H1 (cell line): Measurements from ENCODE around the gene LTA4H. TPM values are rescaled to one million over a fixed set of nuclear protein-coding genes. Genes with fewer than 3 reads are reported as not detected.

Experiments used
- CTCF ChIA-PET: fragments of 300-600 bp; sonication (Branson Sonifier 250); formaldehyde crosslinking; loops from one replicate; lab custom pipeline; 2021; ENCODE audit not compliant: partially characterized antibody; lab: Charles Lee
- POLR2A ChIA-PET: fragments of 300-600 bp; sonication (Branson Sonifier 250); formaldehyde crosslinking; loops from one replicate; lab custom pipeline; 2021; ENCODE audit warnings: inconsistent platforms; ENCODE audit not compliant: partially characterized antibody; lab: Charles Lee
- DNase-seq, 2 experiments: peaks; one replicate each; pipeline versions ENCODE4 v3.0.0 to v3.0.0-alpha.2; 2010 to 2022; ENCODE audit warnings: low spot score in 2 of 2, low read depth in 1 of 2, mixed read lengths in 1 of 2
- FAIRE-seq: peaks from 2 replicates; lab custom pipeline; 2011; peaks lifted over from hg19 to GRCh38; lab: Jason Lieb, UNC
- H2AFZ ChIP-seq: 2 replicates; pipeline ENCODE4 v1.8.1; 2012; ENCODE audit warnings: low read length, inconsistent platforms
- H2AK5ac ChIP-seq: 2 replicates; pipeline ENCODE4 v1.6.1; 2013; ENCODE audit warnings: low read depth, low read length
- H2BK120ac ChIP-seq: replicated peaks from 2 replicates; pipeline ENCODE3; 2013; ENCODE audit warnings: low read depth, low read length, inconsistent platforms
- H2BK12ac ChIP-seq: 2 replicates; pipeline ENCODE4 v1.6.1; 2013; ENCODE audit warnings: low read depth, low read length
- H2BK15ac ChIP-seq: 2 replicates; pipeline ENCODE4 v1.6.1; 2013; ENCODE audit warnings: low read length
- H2BK20ac ChIP-seq: 2 replicates; pipeline ENCODE4 v1.6.1; 2013; ENCODE audit warnings: low read length
- H2BK5ac ChIP-seq: 2 replicates; pipeline ENCODE4 v1.6.1; 2013; ENCODE audit warnings: low read depth, low read length
- H3K14ac ChIP-seq: 2 replicates; pipeline ENCODE4 v1.6.1; 2013; ENCODE audit warnings: inconsistent platforms; ENCODE audit not compliant: insufficient read length
- H3K18ac ChIP-seq: 2 replicates; pipeline ENCODE4 v1.6.1; 2013; ENCODE audit warnings: low read length; ENCODE audit errors: extremely low read depth
- H3K23ac ChIP-seq: 2 replicates; pipeline ENCODE4 v1.6.1; 2013; ENCODE audit warnings: inconsistent platforms; ENCODE audit not compliant: insufficient read length
- H3K23me2 ChIP-seq: 2 replicates; pipeline ENCODE4 v1.6.1; 2013; ENCODE audit warnings: low read depth, low read length
- H3K27ac ChIP-seq: 2 replicates; pipeline ENCODE4 v1.6.1; 2011; ENCODE audit warnings: low read depth, low read length, inconsistent platforms
- H3K27me3 ChIP-seq, 4 experiments: replicated peaks in 1 of 4; 1 replicate in 1 of 4; 2 replicates in 3 of 4; pipeline versions ENCODE4 v1.6.1 to v1.8.1; 2011 to 2013; ENCODE audit warnings: low read length in 3 of 4, mild to moderate bottlenecking in 3 of 4, inconsistent platforms in 2 of 4, mixed read lengths in 2 of 4, moderate library complexity in 1 of 4; ENCODE audit not compliant: control insufficient read depth in 3 of 4, insufficient read depth in 3 of 4; ENCODE audit errors: extremely low read depth in 1 of 4
- H3K36me3 ChIP-seq, 4 experiments: 2 replicates each; pipeline versions ENCODE4 v1.6.1 to v1.8.1; 2011 to 2013; ENCODE audit warnings: mild to moderate bottlenecking in 4 of 4, low read length in 3 of 4, moderate library complexity in 2 of 4, control low read depth in 1 of 4, inconsistent platforms in 1 of 4; ENCODE audit not compliant: insufficient read depth in 4 of 4, control insufficient read depth in 2 of 4
- H3K4ac ChIP-seq: replicated peaks from 2 replicates; pipeline ENCODE3; 2013; ENCODE audit warnings: low read length, low read depth, mixed read lengths, inconsistent platforms; ENCODE audit not compliant: insufficient read length
- H3K4me1 ChIP-seq, 4 experiments: replicated peaks in 1 of 4; 1 replicate in 1 of 4; 2 replicates in 3 of 4; pipeline versions ENCODE4 v1.6.1 to v1.8.1; 2011 to 2013; ENCODE audit warnings: low read length in 3 of 4, inconsistent platforms in 2 of 4, mixed read lengths in 1 of 4; ENCODE audit not compliant: insufficient read depth in 4 of 4, control insufficient read depth in 3 of 4
- H3K4me2 ChIP-seq, 2 experiments: 2 replicates each; pipeline versions ENCODE4 v1.6.1 to v1.8.1; 2011 to 2013; ENCODE audit warnings: low read depth in 2 of 2, low read length in 2 of 2, control low read depth in 1 of 2, inconsistent platforms in 1 of 2, mild to moderate bottlenecking in 1 of 2; ENCODE audit not compliant: insufficient read depth in 1 of 2
- H3K4me3 ChIP-seq, 4 experiments: fragments of 200-600, 300-600 bp in 1 of 4; sonication (generic), shearing (Covaris generic), sonication (Bioruptor Twin) in 1 of 4; 2 replicates each; pipeline versions ENCODE4 v1.5.1 to v1.8.1; 2011 to 2016; ENCODE audit warnings: low read length in 4 of 4, low read depth in 3 of 4, control low read depth in 2 of 4, inconsistent platforms in 2 of 4, mild to moderate bottlenecking in 2 of 4, mixed read lengths in 1 of 4, moderate library complexity in 1 of 4; ENCODE audit not compliant: insufficient read depth in 2 of 4; ENCODE audit errors: extremely low read depth in 1 of 4
- H3K56ac ChIP-seq: replicated peaks from 2 replicates; pipeline ENCODE3; 2013; ENCODE audit warnings: low read depth, mild to moderate bottlenecking, mixed read lengths, low read length, inconsistent platforms; ENCODE audit not compliant: insufficient read length
- H3K79me1 ChIP-seq: 2 replicates; pipeline ENCODE4 v1.6.1; 2013; ENCODE audit warnings: low read depth, low read length, control low read depth
- H3K79me2 ChIP-seq, 2 experiments: 2 replicates each; pipeline versions ENCODE4 v1.6.1 to v1.8.1; 2012 to 2013; ENCODE audit warnings: low read length in 2 of 2, mild to moderate bottlenecking in 2 of 2, inconsistent platforms in 1 of 2; ENCODE audit not compliant: insufficient read depth in 2 of 2, control insufficient read depth in 1 of 2
- H3K9ac ChIP-seq, 4 experiments: replicated peaks in 1 of 4; 1 replicate in 1 of 4; 2 replicates in 3 of 4; pipeline versions ENCODE4 v1.6.1 to v1.8.1; 2011 to 2013; ENCODE audit warnings: low read depth in 3 of 4, low read length in 3 of 4, control low read depth in 2 of 4, mild to moderate bottlenecking in 2 of 4, moderate library complexity in 2 of 4, inconsistent platforms in 1 of 4; ENCODE audit errors: extremely low read depth in 1 of 4
- H3K9me3 ChIP-seq, 2 experiments: 2 replicates each; pipeline versions ENCODE4 v1.6.1 to v1.8.1; 2012 to 2013; ENCODE audit warnings: mild to moderate bottlenecking in 2 of 2, moderate library complexity in 2 of 2, control low read depth in 1 of 2, inconsistent platforms in 1 of 2, low read depth in 1 of 2, low read length in 1 of 2, mixed read lengths in 1 of 2; ENCODE audit not compliant: insufficient read depth in 2 of 2
- H4K20me1 ChIP-seq, 2 experiments: replicated peaks in 1 of 2; 2 replicates each; pipeline versions ENCODE3 to v1.8.1; 2011 to 2013; ENCODE audit warnings: inconsistent platforms in 2 of 2, low read length in 2 of 2, mild to moderate bottlenecking in 1 of 2; ENCODE audit not compliant: insufficient read depth in 2 of 2, control insufficient read depth in 1 of 2
- H4K5ac ChIP-seq: 2 replicates; pipeline ENCODE4 v1.6.1; 2013; ENCODE audit warnings: low read length, low read depth, mixed read lengths, inconsistent platforms; ENCODE audit not compliant: insufficient read length
- H4K8ac ChIP-seq: 2 replicates; pipeline ENCODE4 v1.8.0; 2013; ENCODE audit warnings: mild to moderate bottlenecking, moderate library complexity, low read length, inconsistent platforms; ENCODE audit not compliant: insufficient read depth; ENCODE audit errors: extremely low read depth
- H4K91ac ChIP-seq: replicated peaks from 2 replicates; pipeline ENCODE3; 2013; ENCODE audit warnings: low read length, mixed read lengths, inconsistent platforms; ENCODE audit not compliant: insufficient read length
- ASH2L ChIP-seq: fragments of 200-600, 300-600 bp; sonication (generic); IDR thresholded peaks from one replicate; pipeline ENCODE4 v1.7.1; 2017; ENCODE audit warnings: low read length
- CREB1 ChIP-seq: IDR thresholded peaks from 2 replicates; pipeline ENCODE4 v1.6.1; 2012; ENCODE audit warnings: inconsistent platforms
- CTBP2 ChIP-seq: IDR thresholded peaks from 2 replicates; pipeline ENCODE4 v1.7.0; 2011; ENCODE audit warnings: borderline replicate concordance, mild to moderate bottlenecking, moderate library complexity, mixed read lengths, low read length; ENCODE audit not compliant: insufficient read depth, insufficient read length
- E2F6 ChIP-seq: IDR thresholded peaks from 2 replicates; pipeline ENCODE4 v1.6.1; 2012; ENCODE audit warnings: inconsistent platforms
- EP300 ChIP-seq, 2 experiments: IDR thresholded peaks; 1 replicate in 1 of 2; 2 replicates in 1 of 2; pipeline ENCODE4 v1.6.1; 2011 to 2012; ENCODE audit warnings: low read depth in 2 of 2, low read length in 2 of 2, mild to moderate bottlenecking in 2 of 2, borderline replicate concordance in 1 of 2, inconsistent platforms in 1 of 2, moderate library complexity in 1 of 2
- EZH2 ChIP-seq: fragments of 200-600 bp; sonication (generic); IDR thresholded peaks from 2 replicates; pipeline ENCODE4 v1.7.1; 2012; ENCODE audit warnings: low read depth, mild to moderate bottlenecking, moderate library complexity, low read length, inconsistent platforms; ENCODE audit not compliant: severe bottlenecking
- MAX ChIP-seq: IDR thresholded peaks from 2 replicates; pipeline ENCODE4 v1.6.1; 2012; ENCODE audit warnings: inconsistent platforms
- POLR2A ChIP-seq, 2 experiments: IDR thresholded peaks; 1 replicate in 1 of 2; 2 replicates in 1 of 2; pipeline ENCODE4 v1.6.1; 2011; ENCODE audit warnings: low read depth in 2 of 2, low read length in 2 of 2, mild to moderate bottlenecking in 2 of 2; ENCODE audit errors: control extremely low read depth in 1 of 2
- POU5F1 ChIP-seq: IDR thresholded peaks from 2 replicates; pipeline ENCODE4 v1.6.1; 2011; ENCODE audit warnings: low read depth, mild to moderate bottlenecking, low read length, moderate library complexity
- RXRA ChIP-seq: IDR thresholded peaks from 2 replicates; pipeline ENCODE4 v1.6.1; 2011; ENCODE audit warnings: low read depth, mild to moderate bottlenecking, low read length, moderate library complexity; ENCODE audit not compliant: insufficient read depth
- SP1 ChIP-seq: IDR thresholded peaks from 2 replicates; pipeline ENCODE4 v1.6.1; 2011; ENCODE audit warnings: low read depth, low read length
- ZNF274 ChIP-seq: IDR thresholded peaks from 2 replicates; pipeline ENCODE4 v1.7.0; 2012; ENCODE audit warnings: low read length, borderline replicate concordance; ENCODE audit errors: extremely low read depth
- WGBS, 2 experiments: shearing (Covaris generic) in 1 of 2; methylation state at CpG; one replicate each; pipeline versions ENCODE4 v1.1.6 to v1.1.7; 2013 to 2015; ENCODE audit warnings: low lambda C conversion rate in 2 of 2, mixed read lengths in 2 of 2, inconsistent platforms in 1 of 2, low coverage in 1 of 2, missing lambda C conversion rate in 1 of 2; ENCODE audit not compliant: insufficient replicate concordance in 2 of 2, insufficient coverage in 1 of 2, insufficient read length in 1 of 2; ENCODE audit errors: extremely low coverage in 1 of 2, missing lambda C conversion rate in 1 of 2; 5-methylcytosine and 5-hydroxymethylcytosine counted together
- polyA plus RNA-seq, 7 experiments: library from polyadenylated mRNA; depleted of rRNA in 3 of 7; stranded (reverse) in 5 of 7; unstranded in 2 of 7; fragments of >200 nt in 5 of 7; fragments of 200-250 nt in 2 of 7; gene quantifications; 1 replicate in 5 of 7; 2 replicates in 1 of 7; 4 replicates in 1 of 7; pipeline versions ENCODE4 v1.2.1 to v1.2.3, GENCODE V29; 2011 to 2013; ENCODE audit warnings: missing spikeins in 2 of 7, mixed read lengths in 2 of 7
- total RNA-seq: library from RNA; stranded (reverse); fragmentation: NEBNext Ultra II Directional; extraction: Animal tissue kit (Norgen Biotek cat#: 25700); gene quantifications from 2 replicates; pipeline ENCODE4 v1.2.1, GENCODE V29; 2021

LTA4H gene
- total and polyA plus RNA-seq, 2 of the 8 experiments (the other 6 are each of a cell fraction or from before 2014, with no cell fraction given) = 106 to 167 TPM

GRCh38 chr12:96046543-96047228, 11.3 kb upstream of the LTA4H start:
- no peak overlapping the region for H3K27ac ChIP-seq
- ChIA-PET POLR2A (no interaction called here), CTCF (interaction anchor here (0.6 to 0.9 kb wide), 2 partner anchors 171 to 441 kb away, joined by 3 to 4 read pairs; no protein-coding TSS in a partner anchor)
- H3K23me2 ChIP-seq = no peaks in the 10 kb centered on the region
- H3K9ac ChIP-seq = no peak overlapping the region
- no peak overlapping the region for H2BK20ac ChIP-seq
- H3K23ac ChIP-seq = no peak overlapping the region
- H3K9me3 ChIP-seq = no peaks in the 10 kb centered on the region
- no peak overlapping the region for H4K5ac ChIP-seq
- H2AFZ ChIP-seq = no peak overlapping the region
- H3K18ac ChIP-seq = no peak overlapping the region
- H3K56ac ChIP-seq = no peak overlapping the region
- H3K4ac ChIP-seq = no peak overlapping the region
- DNase-seq (no peak), FAIRE-seq (no peak)
- no peak overlapping the region for H2AK5ac ChIP-seq
- no peak overlapping the region for H3K14ac ChIP-seq
- TF ChIP-seq CREB1 = no peak
- no peak for TF ChIP-seq RXRA
- TF ChIP-seq ZNF274 = no peak
- TF ChIP-seq SP1 = no peak
- no peak for TF ChIP-seq POLR2A (IDR thresholded peaks at IDR 0.05; ENCODE audit: control extremely low read depth in 1 of 2, low read depth in 2 of 2, low read length in 2 of 2)
- no peak for TF ChIP-seq MAX
- TF ChIP-seq CTBP2 = no peak
- no peak for TF ChIP-seq EP300 (IDR thresholded peaks at IDR 0.05; ENCODE audit: borderline replicate concordance in 1 of 2, low read depth in 2 of 2, low read length in 2 of 2)
- no peak for TF ChIP-seq POU5F1
- TF ChIP-seq E2F6 = no peak
- TF ChIP-seq ASH2L = no peak
- no peak for TF ChIP-seq EZH2
- no peak overlapping the region for H4K8ac ChIP-seq
- no peak overlapping the region for H3K4me2 ChIP-seq
- H2BK5ac ChIP-seq = no peak overlapping the region
- no peaks in the 10 kb centered on the region for H3K79me2 ChIP-seq
- H2BK12ac ChIP-seq = no peak overlapping the region
- 83% methylated on average over 3 of the region's 3 CpGs; no CpG with 5 or more reads in 1 of the 2 experiments for WGBS, 2 experiments
- no peak overlapping the region for H3K4me3 ChIP-seq
- H3K27me3 ChIP-seq = no peaks in the 10 kb centered on the region
- H4K91ac ChIP-seq = no peak overlapping the region
- H3K79me1 ChIP-seq = no peaks in the 10 kb centered on the region
- H2BK120ac ChIP-seq = no peak overlapping the region
- H2BK15ac ChIP-seq = no peak overlapping the region
- no peaks in the 10 kb centered on the region for H3K36me3 ChIP-seq
- H4K20me1 ChIP-seq = no peaks in the 10 kb centered on the region
- H3K4me1 ChIP-seq = no peaks in the 10 kb centered on the region
